GM23338 (cell line): ENCODE data around the gene HOXD8. TPM values are rescaled to one million over a fixed set of nuclear protein-coding genes. Genes with fewer than 3 reads are reported as not detected.
A peak's percentile ranks its signal among the peaks of the same experiment; 100 is the strongest.

Experiments
- ATAC-seq: fragments of 200-7000 bp; cut with Tn5 transposase; 3 replicates; pipeline ENCODE4 v1.9.1; 2020
- DNase-seq: peaks from one replicate; pipeline ENCODE4 v3.0.0-alpha.2; 2015; ENCODE audit warnings: low spot score
- H2AFZ ChIP-seq: fragments of 200-600 bp; sonication (generic); 2 replicates; pipeline ENCODE4 v1.8.0; 2016; ENCODE audit warnings: antibody characterized with exemption, mild to moderate bottlenecking, moderate library complexity
- H3F3A ChIP-seq: fragments of 200-600 bp; sonication (generic); replicated peaks from 2 replicates; pipeline ENCODE4 v1.8.0; 2017; ENCODE audit warnings: antibody characterized with exemption, mixed run types, low read depth
- H3K27ac ChIP-seq: fragments of 200-600 bp; sonication (generic); 2 replicates; pipeline ENCODE4 v1.6.1; 2016; ENCODE audit warnings: low read depth
- H3K27me3 ChIP-seq: fragments of 200-600 bp; sonication (generic); 2 replicates; pipeline ENCODE4 v1.8.0; 2016; ENCODE audit warnings: mild to moderate bottlenecking, mixed run types, moderate library complexity; ENCODE audit not compliant: insufficient read depth
- H3K36me3 ChIP-seq: fragments of 200-600 bp; sonication (generic); 2 replicates; pipeline ENCODE4 v1.8.0; 2016; ENCODE audit warnings: mild to moderate bottlenecking; ENCODE audit not compliant: insufficient read depth
- H3K4me1 ChIP-seq: fragments of 200-600 bp; sonication (generic); 2 replicates; pipeline ENCODE4 v1.8.0; 2016; ENCODE audit warnings: mild to moderate bottlenecking, moderate library complexity; ENCODE audit not compliant: insufficient read depth
- H3K4me2 ChIP-seq: fragments of 200-600 bp; sonication (generic); 2 replicates; pipeline ENCODE4 v1.7.1; 2017; ENCODE audit warnings: mixed run types
- H3K4me3 ChIP-seq: fragments of 200-600 bp; sonication (generic); 2 replicates; pipeline ENCODE4 v1.6.1; 2016; ENCODE audit warnings: mixed run types
- H3K79me2 ChIP-seq: fragments of 200-600 bp; sonication (generic); replicated peaks from 2 replicates; pipeline ENCODE4 v1.8.0; 2017; ENCODE audit warnings: mild to moderate bottlenecking; ENCODE audit not compliant: insufficient read depth
- H3K9me2 ChIP-seq: fragments of 200-600 bp; sonication (generic); 2 replicates; pipeline ENCODE4 v1.8.0; 2017; ENCODE audit not compliant: insufficient read depth
- H4K20me1 ChIP-seq: fragments of 200-600 bp; sonication (generic); replicated peaks from 2 replicates; pipeline ENCODE4 v1.8.0; 2017; ENCODE audit warnings: mild to moderate bottlenecking; ENCODE audit not compliant: insufficient read depth
- H3K27ac Mint-ChIP-seq: 2 replicates; pipeline ENCODE4 v1.8.0; 2020; ENCODE audit warnings: inconsistent platforms, mild to moderate bottlenecking, moderate library complexity, mixed read lengths
- H3K27me3 Mint-ChIP-seq: 3 replicates; pipeline ENCODE4 v1.8.0; 2022; ENCODE audit warnings: low read depth, mild to moderate bottlenecking, moderate library complexity, mixed read lengths, inconsistent platforms; ENCODE audit not compliant: insufficient read depth, poor library complexity
- H3K36me3 Mint-ChIP-seq: 3 replicates; pipeline ENCODE4 v1.8.0; 2021; ENCODE audit warnings: low read depth, mild to moderate bottlenecking, inconsistent platforms, moderate library complexity, mixed read lengths
- H3K4me1 Mint-ChIP-seq: 3 replicates; pipeline ENCODE4 v1.8.0; 2020; ENCODE audit warnings: mild to moderate bottlenecking, inconsistent platforms, mixed read lengths
- H3K4me3 Mint-ChIP-seq: 3 replicates; pipeline ENCODE4 v1.8.0; 2021; ENCODE audit warnings: moderate library complexity, mild to moderate bottlenecking, inconsistent platforms, mixed read lengths
- H3K9me3 Mint-ChIP-seq: 3 replicates; pipeline ENCODE4 v1.8.0; 2020; ENCODE audit warnings: moderate library complexity, mild to moderate bottlenecking, inconsistent platforms, mixed read lengths
- ETS1 ChIP-seq: IDR thresholded peaks from 2 replicates; pipeline ENCODE4 v1.6.1; 2016; ENCODE audit warnings: antibody characterized with exemption
- EZH2 ChIP-seq: fragments of 200-600 bp; sonication (generic); IDR thresholded peaks from one replicate; pipeline ENCODE4 v1.8.0; 2017; ENCODE audit warnings: antibody characterized with exemption, mild to moderate bottlenecking, low read depth; ENCODE audit not compliant: unreplicated experiment
- EZH2phosphoT487 ChIP-seq: fragments of 200-600 bp; sonication (generic); IDR thresholded peaks from one replicate; pipeline ENCODE4 v1.8.1; 2018; ENCODE audit warnings: antibody characterized with exemption; ENCODE audit not compliant: unreplicated experiment
- REST ChIP-seq: IDR thresholded peaks from one replicate; pipeline ENCODE4 v1.6.1; 2018; ENCODE audit warnings: antibody characterized with exemption; ENCODE audit not compliant: unreplicated experiment
- STAT1 ChIP-seq: IDR thresholded peaks from one replicate; pipeline ENCODE4 v1.6.1; 2016; ENCODE audit warnings: antibody characterized with exemption; ENCODE audit not compliant: unreplicated experiment
- ZNF114 ChIP-seq: fragments of 250-450 bp; sonication (Bioruptor Pico); IDR thresholded peaks from 2 replicates; pipeline ENCODE4 v1.5.0; 2020; ENCODE audit warnings: mild to moderate bottlenecking, moderate library complexity
- microRNA counts: library from miRNA; unstranded; fragments of <30 nt; microRNA quantifications from one replicate; lab custom pipeline; 2017
- microRNA-seq: library from miRNA; unstranded; fragments of <30 nt; microRNA quantifications from one replicate; pipeline ENCODE4, GENCODE V29; 2017
- polyA plus RNA-seq: library from polyadenylated mRNA; unstranded; fragments of >200 nt; fragmentation: Nextera tagmentation; extraction: Ambion mirVana; gene quantifications from 2 replicates; pipeline ENCODE4 v1.2.1, GENCODE V29; 2016
- small RNA-seq: library from RNA; depleted of rRNA; stranded (forward); fragments of <200 nt; gene quantifications from one replicate; pipeline ENCODE3, GENCODE V24; 2014; ENCODE audit warnings: low replicate concordance
- total RNA-seq: library from RNA; depleted of rRNA; stranded (reverse); fragments of >200 nt; shearing (Covaris generic); gene quantifications from 2 replicates; pipeline ENCODE4 v1.2.3, GENCODE V29; 2014; rRNA removed

The HOXD8 gene
- total and polyA plus RNA-seq, 2 experiments from 2014 or later: not detected

- TF ChIP-seq EZH2phosphoT487 (peak; percentile 79), STAT1 (no peak)
Observed at GRCh38 chr2:176178038-176178756, 48.7 kb downstream of the HOXD8 start (continued).

- peaks cover 38% of the 10 kb centered on the region for H3K4me1 Mint-ChIP-seq
- H3K4me3 Mint-ChIP-seq: peak overlapping the region; percentile 30; the same call in 1 of the 3 replicates
- no peaks in the 10 kb centered on the region for H3K36me3 Mint-ChIP-seq
- no peak for ATAC-seq
- Histone ChIP-seq H3K4me2 (peak overlapping the region; percentile 92), H2AFZ (peak overlapping the region; percentile 95; the same call in 1 of the 2 replicates), H3K27me3 (peaks cover 100% of the 10 kb centered on the region), H3K79me2 (no peaks in the 10 kb centered on the region), H3K27ac (no peak overlapping the region), H4K20me1 (peaks cover 35% of the 10 kb centered on the region), H3F3A (peaks cover 41% of the 10 kb centered on the region), H3K4me1 (peaks cover 43% of the 10 kb centered on the region), H3K9me2 (no peaks in the 10 kb centered on the region), H3K4me3 (peak overlapping the region; percentile 70), H3K36me3 (no peaks in the 10 kb centered on the region)
- no peak for TF ChIP-seq ZNF114 (CRISPR knock-in tag)
- TF ChIP-seq EZH2: peak; percentile 84
- no peak for DNase-seq
- peaks cover 99% of the 10 kb centered on the region for H3K27me3 Mint-ChIP-seq
- peaks cover 3% of the 10 kb centered on the region; the same call in 1 of the 3 replicates for H3K9me3 Mint-ChIP-seq
- H3K27ac Mint-ChIP-seq: no peak overlapping the region
Observed at GRCh38 chr2:176178757-176179295, 49.3 kb downstream of the HOXD8 start.

- TF ChIP-seq ETS1 (no peak), REST (no peak), EZH2 (peak; percentile 36)
- Mint-ChIP-seq H3K4me3 (no peak overlapping the region), H3K27ac (no peak overlapping the region), H3K9me3 (0 out of 3 replicates have a peak, but pooled peaks cover 3% of the 10 kb centered on the region), H3K4me1 (peaks cover 24% of the 10 kb centered on the region), H3K36me3 (no peaks in the 10 kb centered on the region), H3K27me3 (peaks cover 99% of the 10 kb centered on the region)
- DNase-seq: no peak
- no peaks in the 10 kb centered on the region for H3K79me2 ChIP-seq
- no peak overlapping the region for H3K4me2 ChIP-seq
- H3K27ac ChIP-seq: no peak overlapping the region
- peaks cover 23% of the 10 kb centered on the region for H4K20me1 ChIP-seq
- H3K36me3 ChIP-seq: no peaks in the 10 kb centered on the region
- H3K27me3 ChIP-seq: peaks cover 100% of the 10 kb centered on the region
- H2AFZ ChIP-seq: no peak overlapping the region
- H3K9me2 ChIP-seq: no peaks in the 10 kb centered on the region
- H3K4me3 ChIP-seq: no peak overlapping the region
- peaks cover 31% of the 10 kb centered on the region for H3F3A ChIP-seq
- ATAC-seq: no peak
- H3K4me1 ChIP-seq: peaks cover 25% of the 10 kb centered on the region
Observed at GRCh38 chr2:176181551-176181950, 52.0 kb downstream of the HOXD8 start.

MicroRNA genes within 50 kb of the gene (microRNA counts, 767-probe panel; counts per million panel counts)
- microRNA hsa-miR-10b-5p (lab: Ali Mortazavi, UCI): not detected

Small RNA genes lying within 50 kb of the gene (microRNA-seq; reads per million reads assigned to microRNA genes)
- gene MIR10B: 3.8 reads per million, percentile 15 among the genes with 10 or more reads in this experiment

Small RNA genes lying within 50 kb of the gene (small RNA-seq; reads per million reads assigned to genes)
- gene MIR10B: 13.4 reads per million, percentile 97 among the genes with 10 or more reads in this experiment

Other genes with a start within 250 kb of the HOXD8 start
- gene LNPK, start 127.4 kb upstream of the HOXD8 start, total RNA-seq: 6.1 and 8.1 TPM in 2 replicates
- gene LNPK, start 127.4 kb upstream of the HOXD8 start, polyA plus RNA-seq: 5.2 and 5.4 TPM in 2 replicates
- 0.03 and 0.04 TPM in 2 replicates for gene EVX2, start 45.7 kb upstream of the HOXD8 start, total RNA-seq
- not detected in 2 replicates for gene EVX2, start 45.7 kb upstream of the HOXD8 start, polyA plus RNA-seq
- 0.47 TPM in 1 of 2 replicates, not detected in the other for gene HOXD13, start 37.0 kb upstream of the HOXD8 start, total RNA-seq
- gene HOXD13, start 37.0 kb upstream of the HOXD8 start, polyA plus RNA-seq: not detected in 2 replicates
- not detected in 2 replicates for gene HOXD12, start 29.9 kb upstream of the HOXD8 start, total RNA-seq
- not detected in 2 replicates for gene HOXD12, start 29.9 kb upstream of the HOXD8 start, polyA plus RNA-seq
- gene HOXD11, start 22.4 kb upstream of the HOXD8 start, total RNA-seq: not detected in 2 replicates
- not detected in 2 replicates for gene HOXD11, start 22.4 kb upstream of the HOXD8 start, polyA plus RNA-seq
- not detected in 2 replicates for gene HOXD10, start 12.9 kb upstream of the HOXD8 start, total RNA-seq
- gene HOXD10, start 12.9 kb upstream of the HOXD8 start, polyA plus RNA-seq: not detected in 2 replicates
- gene HOXD9, start 7.0 kb upstream of the HOXD8 start, total RNA-seq: not detected in 2 replicates
- not detected in 2 replicates for gene HOXD9, start 7.0 kb upstream of the HOXD8 start, polyA plus RNA-seq
- not detected in 2 replicates for gene HOXD4, start 21.8 kb downstream of the HOXD8 start, total RNA-seq
- gene HOXD4, start 21.8 kb downstream of the HOXD8 start, polyA plus RNA-seq: not detected in 2 replicates
- not detected in 2 replicates for gene HOXD3, start 27.6 kb downstream of the HOXD8 start, total RNA-seq
- gene HOXD3, start 27.6 kb downstream of the HOXD8 start, polyA plus RNA-seq: not detected in 2 replicates
- 0.39 TPM in 1 of 2 replicates, not detected in the other for gene HOXD1, start 59.0 kb downstream of the HOXD8 start, total RNA-seq
- gene HOXD1, start 59.0 kb downstream of the HOXD8 start, polyA plus RNA-seq: not detected in 2 replicates
- 37.5 and 51.8 TPM in 2 replicates for gene MTX2, start 139.7 kb downstream of the HOXD8 start, total RNA-seq
- 81.7 and 93.4 TPM in 2 replicates for gene MTX2, start 139.7 kb downstream of the HOXD8 start, polyA plus RNA-seq